ENCODE measurements around the gene COL9A3.

COL9A3 gene

GRCh38 chr20:62811320-62811719 is 5.5 kb upstream of the COL9A3 start:
- no peak for DNase-seq (ENCODE audit: low read depth in 2 of 2)

GRCh38 chr20:62811720-62812119 is 5.1 kb upstream of the COL9A3 start:
- no peak for DNase-seq (ENCODE audit: low read depth in 2 of 2)

GRCh38 chr20:62812181-62812906 is 4.5 kb upstream of the COL9A3 start:
- no peak for DNase-seq (ENCODE audit: low read depth in 2 of 2)

GRCh38 chr20:62812907-62813200 is 4.0 kb upstream of the COL9A3 start:
- DNase-seq (ENCODE audit: low read depth in 2 of 2) = no peak

- no peak for DNase-seq (ENCODE audit: low read depth in 2 of 2)
Measured at GRCh38 chr20:62813588-62813987, 3.3 kb upstream of the COL9A3 start.

GRCh38 chr20:62814060-62814708 is 2.7 kb upstream of the COL9A3 start:
- no peak for DNase-seq (ENCODE audit: low read depth in 2 of 2)

GRCh38 chr20:62814709-62815065 is 2.2 kb upstream of the COL9A3 start:
- DNase-seq (ENCODE audit: low read depth in 2 of 2) = no peak

- no peak for DNase-seq (ENCODE audit: low read depth in 2 of 2)
Measured at GRCh38 chr20:62815066-62815991, 1.5 kb upstream of the COL9A3 start.

- DNase-seq (ENCODE audit: low read depth in 2 of 2) = no peak
Measured at GRCh38 chr20:62816031-62816883, 593 bp upstream of the COL9A3 start.

GRCh38 chr20:62817975-62818591 is 1.2 kb downstream of the COL9A3 start:
- no peak for DNase-seq (ENCODE audit: low read depth in 2 of 2)

- no peak for DNase-seq (ENCODE audit: low read depth in 2 of 2)
Measured at GRCh38 chr20:62818592-62819493, 2.0 kb downstream of the COL9A3 start.

GRCh38 chr20:62819494-62820174 is 2.8 kb downstream of the COL9A3 start:
- no peak for DNase-seq (ENCODE audit: low read depth in 2 of 2)

- no peak for DNase-seq (ENCODE audit: low read depth in 2 of 2)
Measured at GRCh38 chr20:62820208-62820961, 3.5 kb downstream of the COL9A3 start.

- DNase-seq (ENCODE audit: low read depth in 2 of 2) = no peak
Measured at GRCh38 chr20:62820962-62821725, 4.3 kb downstream of the COL9A3 start.

GRCh38 chr20:62821726-62822210 is 4.9 kb downstream of the COL9A3 start:
- DNase-seq (ENCODE audit: low read depth in 2 of 2) = no peak

- no peak for DNase-seq (ENCODE audit: low read depth in 2 of 2)
Measured at GRCh38 chr20:62822239-62822787, 5.5 kb downstream of the COL9A3 start.

- no peak for DNase-seq (ENCODE audit: low read depth in 2 of 2)
Measured at GRCh38 chr20:62822788-62823651, 6.2 kb downstream of the COL9A3 start.
